GM06990 (cell line): ENCODE data around the gene BHLHA15.

Experiments
- DNase-seq: peaks from one replicate; pipeline ENCODE4 v3.0.0-alpha.2; 2011; ENCODE audit not compliant: insufficient read length; ENCODE audit errors: extremely low read depth
- H3K27me3 ChIP-seq: replicated peaks from 2 replicates; pipeline ENCODE4 v1.6.0; 2011; ENCODE audit warnings: low read length; ENCODE audit not compliant: control insufficient read depth, insufficient read depth
- H3K36me3 ChIP-seq: 2 replicates; pipeline ENCODE4 v1.5.1; 2011; ENCODE audit warnings: low read length; ENCODE audit not compliant: control insufficient read depth, insufficient read depth
- H3K4me3 ChIP-seq: replicated peaks from 2 replicates; pipeline ENCODE4 v1.5.1; 2011; ENCODE audit warnings: low read depth, mild to moderate bottlenecking, control low read depth, low read length
- CTCF ChIP-seq: IDR thresholded peaks from 2 replicates; pipeline ENCODE4 v1.5.1; 2011; ENCODE audit warnings: low read length, control low read depth, mild to moderate bottlenecking, inconsistent platforms; ENCODE audit not compliant: insufficient read depth, poor library complexity, severe bottlenecking

Gene BHLHA15

GRCh38 chr7:98257701-98258100, 46.5 kb downstream of the BHLHA15 start:
- TF ChIP-seq CTCF = no peak
- no peaks in the 10 kb centered on the region for H3K27me3 ChIP-seq
- no peak for DNase-seq
- H3K36me3 ChIP-seq = peaks cover 2% of the 10 kb centered on the region
- H3K4me3 ChIP-seq = no peak overlapping the region
